ENCODE data around the gene GABRD.

- TF ChIP-seq MAX (IDR thresholded peaks at IDR 0.05): no peak
- no peak for TF ChIP-seq CEBPB (IDR thresholded peaks at IDR 0.05; ENCODE audit: low read depth)
- TF ChIP-seq JUND (IDR thresholded peaks at IDR 0.05): no peak
- no peak for TF ChIP-seq CTCF (IDR thresholded peaks at IDR 0.05 in 2 of 3, conservative IDR thresholded peaks at IDR 0.05 in 1 of 3; ENCODE audit: borderline replicate concordance in 1 of 3, insufficient read depth in 1 of 3, low read depth in 2 of 3, low read length in 2 of 3)
- TF ChIP-seq ATF3 (IDR thresholded peaks at IDR 0.05): no peak
- TF ChIP-seq EZH2phosphoT487 (IDR thresholded peaks at IDR 0.05; ENCODE audit: borderline replicate concordance): no peak
- TF ChIP-seq POLR2AphosphoS5 (IDR thresholded peaks at IDR 0.05; ENCODE audit: low read depth, low read length): no peak
Observed at GRCh38 chr1:2000850-2001249, 18.3 kb upstream of the GABRD start.
